Activated CD4-positive, alpha-beta T cell treated with anti-CD3 and anti-CD28 coated beads for 24 hours (primary cell): ENCODE results near the gene DUSP18.
"Not testable (repeated sequence)": the region's sequence is repeated elsewhere in the genome, so short reads cannot be mapped to it uniquely, and the experiment has no call there.

ENCODE experiments used
- DNase-seq, 2 donors: peaks; one replicate each; pipeline ENCODE4 v3.0.0-alpha.2; 2020; ENCODE audit warnings: low read depth in 2 of 2

DUSP18 gene

GRCh38 chr22:30640361-30640760, 27.3 kb downstream of the DUSP18 start:
- DNase-seq = no peak

- DNase-seq = no peak
Measured at GRCh38 chr22:30637701-30638114, 30.0 kb downstream of the DUSP18 start.

GRCh38 chr22:30636226-30637077, 31.2 kb downstream of the DUSP18 start:
- DNase-seq = no peak

- DNase-seq = peak; percentile 96
Measured at GRCh38 chr22:30635273-30636225, 32.1 kb downstream of the DUSP18 start, which contains the start of gene SLC35E4. SLC35E4 (plus strand) TSS chr22:30635781; CDS start chr22:30636451, 670 bp downstream.

- DNase-seq = peak; percentile 88 to 91
Measured at GRCh38 chr22:30634471-30635233, 33.0 kb downstream of the DUSP18 start.

GRCh38 chr22:30631469-30631868, 36.2 kb downstream of the DUSP18 start:
- not testable (repeated sequence) for DNase-seq

GRCh38 chr22:30628491-30628890, 39.2 kb downstream of the DUSP18 start:
- no peak for DNase-seq

GRCh38 chr22:30627471-30627870, 40.2 kb downstream of the DUSP18 start:
- DNase-seq = no peak

- no peak for DNase-seq
Measured at GRCh38 chr22:30626413-30626812, 41.3 kb downstream of the DUSP18 start.

- not testable (repeated sequence) for DNase-seq
Measured at GRCh38 chr22:30619909-30620308, 47.8 kb downstream of the DUSP18 start.

GRCh38 chr22:30617819-30618218, 49.9 kb downstream of the DUSP18 start:
- no peak for DNase-seq

- no peak for DNase-seq
Measured at GRCh38 chr22:30615543-30615954, 52.1 kb downstream of the DUSP18 start.

GRCh38 chr22:30614879-30615278, 52.8 kb downstream of the DUSP18 start:
- DNase-seq = no peak

GRCh38 chr22:30614268-30614667, 53.4 kb downstream of the DUSP18 start:
- DNase-seq = no peak

- no peak for DNase-seq
Measured at GRCh38 chr22:30612789-30613188, 54.9 kb downstream of the DUSP18 start.
